HG03571 (cell line): ENCODE data around the gene ELAVL2.

Experiments
- ATAC-seq: cut with Tn5 transposase; IDR thresholded peaks from one replicate; pipeline ENCODE4 v1.9.1; 2021; ENCODE audit not compliant: unreplicated experiment

Gene ELAVL2

DNA sequence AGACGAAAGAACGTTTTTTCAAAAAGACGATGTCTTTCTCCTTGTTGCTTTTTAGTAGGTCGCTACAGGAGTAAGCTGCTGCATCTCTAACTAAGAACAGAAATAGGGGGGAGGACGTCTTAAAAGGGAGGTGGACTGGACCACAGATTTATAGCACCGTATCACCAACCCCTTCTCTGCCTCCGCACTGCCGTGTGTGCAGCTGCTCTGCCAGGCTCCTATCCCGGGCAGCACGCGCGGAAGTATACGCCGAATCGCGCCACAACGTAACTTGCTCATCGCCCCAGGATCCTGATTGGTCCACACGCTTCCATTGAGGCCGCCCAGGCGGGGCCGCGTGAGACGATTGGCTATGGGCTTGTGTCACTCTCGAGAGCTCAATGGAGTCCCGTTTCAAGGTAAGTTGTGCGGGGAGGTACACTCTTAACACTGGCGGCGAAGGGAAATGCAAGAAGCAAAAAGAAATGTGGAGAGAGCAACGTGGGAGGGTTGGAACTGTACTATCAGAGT lies at the start of gene ELAVL2:
Gene ELAVL2, minus strand, starts transcription at position 121 of the 510 bp plus-strand sequence. CDS start 64,006 bp downstream, outside the sequence.
- ATAC-seq, result no peak

GRCh38 chr9:23858234-23858633 lies 32.2 kb upstream of the ELAVL2 start:
- ATAC-seq, result no peak

DNA sequence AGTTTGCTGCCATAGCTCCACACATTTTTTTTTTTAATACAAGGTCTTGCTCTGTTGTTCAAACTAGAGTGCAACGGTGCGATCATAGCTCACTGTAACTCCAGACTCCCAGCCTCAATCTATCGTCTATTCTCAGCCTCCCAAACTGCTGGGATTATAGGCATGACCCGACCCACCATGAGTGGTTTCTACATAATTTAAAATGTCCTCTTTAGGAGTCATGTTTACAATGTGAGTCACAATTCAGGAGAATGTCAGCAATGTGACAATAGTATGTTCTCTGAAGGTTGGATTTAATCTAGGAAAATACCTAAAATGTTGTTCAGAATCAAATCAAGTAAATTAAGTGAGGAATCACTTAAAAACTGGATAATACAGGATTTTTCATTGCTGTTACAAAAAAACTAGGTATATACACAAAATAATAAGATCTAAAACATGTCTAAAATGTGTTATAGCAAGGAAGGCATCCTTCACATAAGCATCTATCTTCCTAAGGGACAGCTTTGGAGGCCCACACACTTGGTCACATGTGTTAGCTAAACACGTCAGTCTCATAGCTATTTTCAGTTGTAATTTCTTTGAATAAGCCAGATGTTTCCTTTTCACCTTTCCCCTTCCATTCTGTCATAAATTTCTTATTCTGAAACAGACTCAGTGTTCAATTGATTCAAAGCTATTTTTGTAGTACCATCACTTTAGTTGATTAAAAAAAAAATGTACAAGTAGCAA lies 30.0 kb upstream of the ELAVL2 start:
- ATAC-seq, result no peak

DNA sequence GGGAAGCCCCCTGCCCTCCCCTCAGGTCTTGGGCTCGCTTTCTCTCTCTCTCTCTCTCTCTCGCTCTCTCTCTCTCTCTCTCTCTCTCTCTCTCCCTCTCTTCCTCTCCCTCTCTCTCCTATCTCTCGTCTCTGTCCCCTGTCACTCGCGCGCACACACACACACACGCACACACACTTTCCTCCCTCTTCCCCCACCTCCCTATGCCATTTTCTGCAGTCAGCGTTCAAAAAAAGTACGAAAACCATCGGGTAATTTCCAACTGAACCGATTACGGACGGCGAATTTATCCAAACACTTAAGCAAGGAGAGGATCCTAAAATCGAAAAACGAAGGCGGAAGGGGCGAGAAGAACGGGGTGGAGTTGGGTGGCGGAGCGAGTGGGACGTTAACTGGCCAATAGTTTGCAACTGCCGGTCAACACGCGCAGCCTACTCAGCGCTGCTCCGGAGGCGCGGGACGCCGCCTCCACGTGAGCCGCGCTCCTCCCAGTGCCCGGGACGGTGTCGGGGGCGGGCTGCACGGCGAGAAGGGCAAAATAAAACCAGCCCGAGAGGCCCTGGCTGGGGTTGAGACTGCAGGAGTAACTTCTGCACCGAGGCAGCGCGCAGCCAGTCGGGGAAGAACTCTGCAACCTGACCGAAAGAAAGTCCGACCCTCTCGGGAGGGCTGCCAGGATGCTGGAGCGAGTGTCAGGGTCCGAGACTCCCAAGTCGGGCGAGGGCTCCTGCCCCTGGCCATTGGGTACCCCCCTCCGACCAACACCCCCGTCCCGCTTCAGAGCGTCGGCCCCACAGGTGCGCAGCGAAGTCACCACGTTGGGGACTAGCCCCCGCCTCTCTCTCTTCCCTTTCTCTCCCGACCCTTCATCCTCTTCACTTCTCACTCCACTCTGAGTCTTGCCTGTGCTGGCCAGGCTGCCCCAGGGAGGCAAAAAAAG lies 24.9 kb upstream of the ELAVL2 start:
- ATAC-seq, result no peak

DNA sequence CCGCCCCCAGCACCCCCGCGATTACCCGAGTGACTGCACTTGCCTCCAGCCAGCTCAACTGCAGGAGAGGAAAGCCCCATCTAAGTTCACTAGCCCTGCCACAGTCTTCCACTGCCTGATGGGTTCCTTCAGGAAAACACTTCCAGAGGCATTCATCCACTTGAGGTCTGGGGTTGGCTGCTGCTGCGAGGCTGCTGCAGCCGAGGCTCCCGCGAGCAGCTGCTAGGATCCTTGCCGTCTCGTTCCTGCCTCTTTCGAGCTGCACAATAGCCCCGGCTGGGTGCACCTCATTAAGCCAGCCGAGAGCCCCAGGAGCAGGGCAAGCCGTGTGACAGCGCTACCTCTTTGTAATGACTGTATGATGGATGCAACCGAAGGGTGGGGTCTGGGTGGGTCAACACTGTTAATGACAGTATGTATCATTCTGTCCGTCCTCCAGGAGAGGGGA lies 24.2 kb upstream of the ELAVL2 start:
- no peak for ATAC-seq

GRCh38 chr9:23849379-23850035 lies 23.5 kb upstream of the ELAVL2 start:
- no peak for ATAC-seq

DNA sequence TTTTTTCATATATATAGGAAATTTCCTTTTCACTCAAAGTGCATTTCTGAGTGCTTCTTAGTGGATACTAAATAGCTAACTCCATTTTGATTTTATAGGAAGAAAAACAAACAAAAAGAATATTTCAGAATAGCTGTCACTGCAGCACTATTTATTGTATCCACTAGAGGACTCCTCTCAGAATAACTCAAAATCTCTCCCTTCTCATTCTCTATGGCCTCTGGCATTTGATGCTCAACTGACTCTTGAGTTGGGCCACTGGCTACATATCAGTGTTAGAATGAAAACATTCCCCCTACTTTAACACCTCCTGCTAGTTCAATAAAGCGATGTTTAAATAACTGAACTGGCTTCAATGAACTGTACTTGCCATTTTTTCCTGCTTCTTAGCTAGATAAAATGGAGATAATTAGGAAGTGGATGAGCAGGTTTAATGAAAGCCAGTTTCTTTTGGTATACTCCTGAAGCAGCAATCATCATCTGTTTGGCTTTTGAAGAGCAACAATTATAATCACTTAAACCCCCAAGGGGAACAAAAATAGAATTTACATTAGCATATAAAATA lies 16.6 kb upstream of the ELAVL2 start:
- no peak for ATAC-seq

GRCh38 chr9:23841304-23841703 lies 15.3 kb upstream of the ELAVL2 start:
- ATAC-seq, result no peak

GRCh38 chr9:23837038-23837437 lies 11.0 kb upstream of the ELAVL2 start:
- ATAC-seq, result no peak

- ATAC-seq, result no peak
Observed at GRCh38 chr9:23830929-23831730, 5.1 kb upstream of the ELAVL2 start.

DNA sequence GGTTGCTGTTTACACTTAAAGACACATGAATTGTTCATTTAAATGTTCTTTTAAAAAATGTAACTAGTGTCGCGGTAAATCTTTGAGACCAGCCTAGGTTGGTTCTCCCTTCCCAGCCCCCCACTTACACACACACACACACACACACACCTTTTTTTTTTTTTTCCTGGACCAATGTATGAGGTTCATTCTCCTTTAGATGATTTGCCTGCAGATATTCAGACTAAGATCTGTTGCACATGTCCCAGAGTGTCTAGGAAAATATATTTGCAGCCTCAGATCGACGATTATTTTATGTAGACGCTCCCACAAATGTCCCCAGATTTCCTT lies 4.4 kb upstream of the ELAVL2 start:
- ATAC-seq, result no peak

DNA sequence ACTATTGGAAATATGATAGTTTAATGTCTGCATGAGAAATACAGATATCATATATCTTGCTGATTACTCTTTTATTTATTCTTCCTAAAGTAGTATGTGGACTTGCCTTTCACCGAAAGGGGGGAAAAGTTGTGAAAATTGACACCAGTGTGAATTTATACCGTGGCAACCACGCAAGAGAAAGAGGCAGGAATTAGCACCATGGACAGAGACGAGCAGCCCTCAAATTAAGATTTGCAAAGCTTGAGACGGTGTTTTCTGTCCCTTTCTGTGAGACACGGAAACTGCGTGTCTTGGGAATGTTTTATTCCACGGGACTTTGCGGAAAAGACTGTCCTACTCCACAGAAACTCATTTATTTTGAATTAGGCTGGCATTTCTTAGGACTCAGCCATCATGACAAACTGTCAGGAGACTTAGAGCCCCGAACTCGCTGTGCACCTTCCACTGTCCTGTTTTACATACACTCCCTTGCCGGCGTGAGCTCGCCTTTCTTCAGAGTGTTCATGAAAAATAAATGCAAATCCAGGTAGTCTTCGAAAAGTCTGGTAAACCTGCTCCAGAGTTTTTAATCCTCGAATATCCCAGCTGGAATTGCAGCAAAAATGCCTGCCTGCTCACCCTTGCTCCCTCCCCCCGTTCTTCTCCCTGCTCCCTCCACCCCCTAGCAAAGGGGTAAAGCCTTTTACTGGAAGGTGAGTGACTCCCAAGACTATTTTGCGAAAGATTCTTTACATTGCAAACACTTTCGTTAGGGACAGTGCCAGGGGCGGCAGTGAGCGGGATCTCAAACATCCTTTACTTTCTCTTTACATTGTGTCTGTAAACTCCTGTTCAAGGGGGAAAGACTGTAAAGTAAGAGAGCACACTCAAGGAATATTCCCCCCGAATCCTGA lies 3.8 kb upstream of the ELAVL2 start:
- ATAC-seq, result no peak

GRCh38 chr9:23825700-23826099 lies 340 bp downstream of the ELAVL2 start:
- no peak for ATAC-seq

DNA sequence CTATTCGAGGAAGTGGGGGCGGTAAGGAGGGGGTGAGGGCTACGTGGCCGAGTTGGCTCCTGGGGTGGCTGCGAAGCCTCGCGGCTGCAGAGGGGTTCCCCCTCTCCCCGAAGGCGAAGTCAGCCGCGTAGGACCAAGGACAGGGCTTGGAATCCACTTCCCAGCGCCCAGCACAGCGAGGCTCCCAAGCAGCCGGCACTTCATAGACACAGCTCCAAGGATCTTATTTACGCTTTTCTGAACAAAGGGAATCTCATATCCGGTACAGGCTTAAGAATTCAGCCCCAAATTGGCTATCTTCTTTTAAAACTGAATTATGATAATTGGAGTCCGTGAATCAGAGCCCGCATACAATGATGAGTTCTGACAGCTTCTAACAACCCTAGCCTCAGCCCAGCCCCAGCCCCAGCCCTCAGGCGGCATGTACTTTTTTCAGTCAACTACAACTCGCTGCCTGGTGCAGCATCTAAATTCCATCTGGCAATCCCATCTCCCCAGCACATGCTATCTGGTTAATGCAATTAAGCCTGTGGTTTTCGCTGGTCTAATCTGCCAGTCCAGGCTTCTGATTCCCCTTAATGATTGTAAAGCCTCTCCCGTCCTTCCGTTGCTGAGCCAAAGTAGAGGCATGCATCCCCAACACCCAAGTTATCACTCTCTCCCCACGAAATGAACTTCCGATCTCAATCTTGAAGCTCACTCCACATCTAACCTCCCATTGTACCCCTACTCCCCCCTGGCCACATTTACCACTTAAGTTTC lies 1.0 kb downstream of the ELAVL2 start:
- ATAC-seq, result no peak

DNA sequence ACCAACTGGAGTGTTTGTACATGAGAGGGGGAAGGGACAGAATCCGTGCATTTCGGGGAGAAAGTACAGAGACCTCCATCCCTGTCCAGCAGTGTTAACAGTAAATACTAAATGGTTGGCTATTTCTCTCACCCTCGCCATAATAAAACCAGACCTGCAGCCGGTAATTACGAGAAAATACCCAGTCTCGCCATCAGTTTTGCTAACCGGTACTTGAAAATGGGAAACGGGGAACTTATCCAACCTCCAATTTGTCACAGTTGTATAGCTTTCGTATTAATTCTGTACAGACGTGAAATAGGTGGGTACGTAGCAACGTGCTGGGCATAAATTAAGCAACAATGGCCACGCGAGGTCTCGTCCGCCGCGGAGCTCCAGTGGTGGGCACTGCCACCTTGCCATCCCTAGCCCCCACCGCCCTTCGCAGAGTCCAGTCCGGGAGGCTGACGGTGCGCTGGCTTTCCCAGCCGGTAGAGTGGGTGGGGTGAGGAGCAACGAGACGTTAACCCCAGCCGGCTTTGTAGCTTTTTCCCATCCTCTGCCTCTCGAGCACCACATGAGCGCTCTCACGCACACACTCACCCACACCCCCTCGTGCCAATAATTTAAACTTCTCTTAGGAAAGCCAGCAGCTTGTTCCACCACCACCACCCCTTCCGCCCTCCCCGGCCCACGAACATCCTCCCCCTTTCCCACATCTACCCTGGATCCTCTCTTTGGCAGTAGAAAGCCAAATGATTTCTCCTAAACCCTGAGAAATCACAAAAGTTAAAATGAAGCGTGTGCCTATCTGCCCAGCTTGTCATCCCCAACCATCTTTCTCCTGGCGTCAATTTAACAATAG lies 1.8 kb downstream of the ELAVL2 start:
- ATAC-seq, result no peak

DNA sequence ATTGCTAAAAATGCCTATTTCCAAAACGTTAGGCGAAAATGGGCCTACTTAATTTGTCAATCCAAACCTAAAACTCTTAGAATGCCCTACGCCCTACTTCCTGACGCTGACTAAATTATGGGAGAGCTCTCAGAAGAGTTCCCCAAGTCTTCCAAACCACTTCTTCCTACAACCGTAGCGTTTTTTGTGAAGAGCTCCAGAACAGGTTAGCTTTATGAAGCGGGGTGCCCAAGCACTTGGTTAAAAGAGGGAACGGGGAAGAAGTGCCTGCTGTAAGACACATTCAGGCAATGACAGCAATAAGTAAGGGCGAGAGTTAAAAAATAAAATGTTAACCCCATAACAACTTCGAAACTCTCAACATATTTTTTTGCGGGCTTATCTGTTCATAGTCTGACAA lies 2.8 kb downstream of the ELAVL2 start:
- no peak for ATAC-seq

- no peak for ATAC-seq
Observed at GRCh38 chr9:23822261-23823169, 3.5 kb downstream of the ELAVL2 start.
